PC-3 (cell line): ENCODE measurements around the gene RANBP1. TPM values are rescaled to one million over a fixed set of nuclear protein-coding genes. Genes with fewer than 3 reads are reported as not detected.

Experiments
- ATAC-seq: fragments of 200-7000 bp; cut with Tn5 transposase; 2 replicates; pipeline ENCODE4 v1.9.1; 2020; ENCODE audit warnings: mild to moderate bottlenecking, moderate library complexity
- BruUV-seq: library from RNA; stranded (reverse); fragments of 400-500 nt; replicated peaks from 2 replicates; lab custom pipeline; 2021; lab: Mats Ljungman, UMichigan
- CTCF ChIA-PET: fragments of 300-600 bp; sonication (Branson Sonifier 250); formaldehyde crosslinking; loops from one replicate; lab custom pipeline; 2022; ENCODE audit warnings: antibody characterized with exemption; lab: Charles Lee
- POLR2A ChIA-PET: fragments of 300-600 bp; sonication (Branson Sonifier 250); formaldehyde crosslinking; loops from one replicate; lab custom pipeline; 2022; ENCODE audit warnings: antibody characterized with exemption; ENCODE audit not compliant: unreplicated experiment; lab: Charles Lee
- DNase-seq: peaks from one replicate; pipeline ENCODE4 v3.0.0-alpha.2; 2015
- H2AFZ ChIP-seq: fragments of 300-600 bp; sonication (generic); 2 replicates; pipeline ENCODE4 v1.6.0; 2016; ENCODE audit warnings: antibody characterized with exemption, low read length
- H3F3A ChIP-seq: fragments of 300-600 bp; sonication (generic); one replicate; pipeline ENCODE4 v1.6.0; 2017; ENCODE audit warnings: antibody characterized with exemption, low read length, control low read depth, mild to moderate bottlenecking; ENCODE audit not compliant: unreplicated experiment
- H3K27ac ChIP-seq: fragments of 300-600 bp; sonication (generic); 2 replicates; pipeline ENCODE4 v1.5.1; 2016; ENCODE audit warnings: mild to moderate bottlenecking, low read length
- H3K27me3 ChIP-seq: fragments of 300-600 bp; sonication (generic); 2 replicates; pipeline ENCODE4 v1.6.1; 2016; ENCODE audit warnings: low read length, mixed read lengths
- H3K36me3 ChIP-seq: fragments of 300-600 bp; sonication (generic); 2 replicates; pipeline ENCODE4 v1.6.1; 2016; ENCODE audit warnings: low read depth, mixed run types, low read length, mixed read lengths
- H3K4me1 ChIP-seq: fragments of 300-600 bp; sonication (generic); 2 replicates; pipeline ENCODE4 v1.5.1; 2016; ENCODE audit warnings: low read length; ENCODE audit not compliant: insufficient read depth
- H3K4me2 ChIP-seq: fragments of 300-600 bp; sonication (generic); 2 replicates; pipeline ENCODE4 v1.6.0; 2016; ENCODE audit warnings: low read length
- H3K4me3 ChIP-seq: fragments of 300-600 bp; sonication (generic); 2 replicates; pipeline ENCODE4 v1.5.1; 2016; ENCODE audit warnings: mild to moderate bottlenecking, low read length, mixed read lengths
- H3K79me2 ChIP-seq: fragments of 300-600 bp; sonication (generic); 2 replicates; pipeline ENCODE4 v1.6.1; 2017; ENCODE audit warnings: low read length, mixed read lengths
- H3K9ac ChIP-seq: fragments of 300-600 bp; sonication (generic); 2 replicates; pipeline ENCODE4 v1.6.0; 2016; ENCODE audit warnings: mild to moderate bottlenecking, low read length
- H3K9me2 ChIP-seq: fragments of 300-600 bp; sonication (generic); replicated peaks from 2 replicates; pipeline ENCODE4 v1.6.1; 2016; ENCODE audit warnings: mixed run types, low read length, mixed read lengths
- H3K9me3 ChIP-seq: fragments of 300-600 bp; sonication (generic); 2 replicates; pipeline ENCODE4 v1.6.1; 2016; ENCODE audit warnings: low read length, mixed read lengths
- H4K20me1 ChIP-seq: fragments of 300-600 bp; sonication (generic); 2 replicates; pipeline ENCODE4 v1.6.1; 2016; ENCODE audit warnings: low read length, mixed read lengths
- CTCF ChIP-seq: fragments of 300-600 bp; sonication (generic); conservative IDR thresholded peaks from 2 replicates; pipeline ENCODE4 v1.5.1; 2017; ENCODE audit warnings: antibody characterized with exemption, low read depth, mild to moderate bottlenecking, low read length
- EZH2 ChIP-seq: fragments of 300-600 bp; sonication (generic); IDR thresholded peaks from one replicate; pipeline ENCODE4 v1.6.1; 2017; ENCODE audit warnings: antibody characterized with exemption, mild to moderate bottlenecking, low read length; ENCODE audit not compliant: unreplicated experiment
- EZH2phosphoT487 ChIP-seq: fragments of 300-600 bp; sonication (generic); IDR thresholded peaks from 2 replicates; pipeline ENCODE4 v1.6.1; 2018; ENCODE audit warnings: mild to moderate bottlenecking, antibody characterized with exemption, low read length, borderline replicate concordance
- intact Hi-C: fragments of 100-400 bp; cut with micrococcal nuclease; formaldehyde crosslinking; loops from 2 replicates; pipeline ENCODE4 v1.9.0; 2023
- total RNA-seq: library from RNA; depleted of rRNA; stranded (reverse); fragments of >200 nt; gene quantifications from 2 replicates; pipeline ENCODE4 v1.2.3, GENCODE V29; 2014

Gene RANBP1
- total RNA-seq, 1 experiment from 2014 or later, result 356 TPM

- peak overlapping the region; percentile 73 for H3K27ac ChIP-seq
- peaks cover 57% of the 10 kb centered on the region for H3K79me2 ChIP-seq
- H3K27me3 ChIP-seq, result no peaks in the 10 kb centered on the region
- no peaks in the 10 kb centered on the region for H3K9me3 ChIP-seq
- ATAC-seq, result peak; percentile 12; the same call in 1 of the 2 replicates
- 0 out of 2 replicates have a peak overlapping the region, but pooled peaks have one; percentile 24 for H2AFZ ChIP-seq
- H3K9ac ChIP-seq, result peak overlapping the region; percentile 100
- intact Hi-C loops, result loop anchor here (2.0 kb wide), 1 partner anchor 36 kb away; the partner anchor contains the start of genes RANBP1 and TRMT2A
- H3K9me2 ChIP-seq, result no peaks in the 10 kb centered on the region
- DNase-seq, result peak; percentile 46
- peaks cover 17% of the 10 kb centered on the region for H3K4me1 ChIP-seq
- TF ChIP-seq EZH2 (no peak), CTCF (no peak), EZH2phosphoT487 (no peak)
- H3K4me3 ChIP-seq, result peak overlapping the region; percentile 93
- peak overlapping the region; percentile 96 for H3K4me2 ChIP-seq
- BruUV-seq, result TSS peak; percentile 62
- no peaks in the 10 kb centered on the region for H3F3A ChIP-seq
- H4K20me1 ChIP-seq, result peaks cover 36% of the 10 kb centered on the region
- CTCF ChIA-PET, result no interaction called here
- POLR2A ChIA-PET, result no interaction called here
- H3K36me3 ChIP-seq, result peaks cover 13% of the 10 kb centered on the region; the same call in 1 of the 2 replicates
Measured at GRCh38 chr22:20080776-20081654, 34.9 kb upstream of the RANBP1 start.

GRCh38 chr22:20083157-20083890 is 32.6 kb upstream of the RANBP1 start:
- intact Hi-C loops, result no loop called here

More at GRCh38 chr22:20083157-20083890, 32.6 kb upstream of the RANBP1 start:
- CTCF ChIA-PET, result no interaction called here
- no peak for DNase-seq
- H4K20me1 ChIP-seq, result peaks cover 40% of the 10 kb centered on the region
- no peak overlapping the region for H3K27ac ChIP-seq
- TF ChIP-seq CTCF (no peak), EZH2phosphoT487 (no peak), EZH2 (no peak)
- no peaks in the 10 kb centered on the region for H3K9me2 ChIP-seq
- H3F3A ChIP-seq, result no peaks in the 10 kb centered on the region
- no peaks in the 10 kb centered on the region for H3K9me3 ChIP-seq
- no peak overlapping the region for H3K4me3 ChIP-seq
- H3K36me3 ChIP-seq, result peaks cover 33% of the 10 kb centered on the region; the same call in 1 of the 2 replicates
- peaks cover 17% of the 10 kb centered on the region for H3K4me1 ChIP-seq
- POLR2A ChIA-PET, result no interaction called here
- no peak overlapping the region for H3K9ac ChIP-seq
- ATAC-seq, result no peak
- H2AFZ ChIP-seq, result no peak overlapping the region
- peaks cover 76% of the 10 kb centered on the region for H3K79me2 ChIP-seq
- no TSS peak for BruUV-seq
- H3K4me2 ChIP-seq, result peak overlapping the region; percentile 41
- H3K27me3 ChIP-seq, result no peaks in the 10 kb centered on the region
